Measurements from ENCODE around the gene RAB11FIP4.

Gene RAB11FIP4

GRCh38 chr17:31511580-31511979, 120.1 kb downstream of the RAB11FIP4 start:
- Histone ChIP-seq H3K4me3 (replicated peaks; ENCODE audit: insufficient read depth, low read length) (no peak overlapping the region), H3K27me3 (ENCODE audit: insufficient read depth, poor library complexity, severe bottlenecking) (no peaks in the 10 kb centered on the region), H3K27ac (replicated peaks) (no peak overlapping the region)
- DNase-seq (ENCODE audit: low read depth in 1 of 2, low spot score in 1 of 2) = no peak
- TF ChIP-seq GABPA (IDR thresholded peaks at IDR 0.05; ENCODE audit: low read depth) (no peak), POLR2AphosphoS5 (IDR thresholded peaks at IDR 0.05; ENCODE audit: low read depth) (no peak)

GRCh38 chr17:31512104-31512740, 120.7 kb downstream of the RAB11FIP4 start:
- Histone ChIP-seq H3K27me3 (ENCODE audit: insufficient read depth, poor library complexity, severe bottlenecking) (no peaks in the 10 kb centered on the region), H3K27ac (replicated peaks) (no peak overlapping the region), H3K4me3 (replicated peaks; ENCODE audit: insufficient read depth, low read length) (no peak overlapping the region)
- DNase-seq (ENCODE audit: low read depth in 1 of 2, low spot score in 1 of 2) = no peak
- TF ChIP-seq GABPA (IDR thresholded peaks at IDR 0.05; ENCODE audit: low read depth) (no peak), POLR2AphosphoS5 (IDR thresholded peaks at IDR 0.05; ENCODE audit: low read depth) (no peak), REST (IDR thresholded peaks at IDR 0.05; ENCODE audit: insufficient replicate concordance, low read depth) (no peak), SPI1 (IDR thresholded peaks at IDR 0.05; ENCODE audit: borderline replicate concordance, low read depth) (no peak), CTCF (IDR thresholded peaks at IDR 0.05; ENCODE audit: insufficient read depth, low read length) (no peak)

GRCh38 chr17:31512796-31513195, 121.3 kb downstream of the RAB11FIP4 start:
- Histone ChIP-seq H3K27me3 (ENCODE audit: insufficient read depth, poor library complexity, severe bottlenecking) (no peaks in the 10 kb centered on the region), H3K4me3 (replicated peaks; ENCODE audit: insufficient read depth, low read length) (no peak overlapping the region)

More at GRCh38 chr17:31512796-31513195, 121.3 kb downstream of the RAB11FIP4 start:
- DNase-seq (ENCODE audit: low read depth in 1 of 2, low spot score in 1 of 2) = no peak
- no peak overlapping the region for H3K27ac ChIP-seq (replicated peaks)
- TF ChIP-seq SPI1 (IDR thresholded peaks at IDR 0.05; ENCODE audit: borderline replicate concordance, low read depth) (no peak), CTCF (IDR thresholded peaks at IDR 0.05; ENCODE audit: insufficient read depth, low read length) (no peak), GABPA (IDR thresholded peaks at IDR 0.05; ENCODE audit: low read depth) (no peak), POLR2AphosphoS5 (IDR thresholded peaks at IDR 0.05; ENCODE audit: low read depth) (no peak), REST (IDR thresholded peaks at IDR 0.05; ENCODE audit: insufficient replicate concordance, low read depth) (no peak)
